T1000 (cell line): Measurements from ENCODE around the gene CLDN4.
"Not testable (repeated sequence)": the region's sequence is repeated elsewhere in the genome, so short reads cannot be mapped to it uniquely, and the experiment has no call there.

ENCODE experiments used
- DNase-seq: peaks from one replicate; lab custom pipeline; 2025; ENCODE audit warnings: mixed read lengths; lab: John Stamatoyannopoulos, UW

The CLDN4 gene

DNA sequence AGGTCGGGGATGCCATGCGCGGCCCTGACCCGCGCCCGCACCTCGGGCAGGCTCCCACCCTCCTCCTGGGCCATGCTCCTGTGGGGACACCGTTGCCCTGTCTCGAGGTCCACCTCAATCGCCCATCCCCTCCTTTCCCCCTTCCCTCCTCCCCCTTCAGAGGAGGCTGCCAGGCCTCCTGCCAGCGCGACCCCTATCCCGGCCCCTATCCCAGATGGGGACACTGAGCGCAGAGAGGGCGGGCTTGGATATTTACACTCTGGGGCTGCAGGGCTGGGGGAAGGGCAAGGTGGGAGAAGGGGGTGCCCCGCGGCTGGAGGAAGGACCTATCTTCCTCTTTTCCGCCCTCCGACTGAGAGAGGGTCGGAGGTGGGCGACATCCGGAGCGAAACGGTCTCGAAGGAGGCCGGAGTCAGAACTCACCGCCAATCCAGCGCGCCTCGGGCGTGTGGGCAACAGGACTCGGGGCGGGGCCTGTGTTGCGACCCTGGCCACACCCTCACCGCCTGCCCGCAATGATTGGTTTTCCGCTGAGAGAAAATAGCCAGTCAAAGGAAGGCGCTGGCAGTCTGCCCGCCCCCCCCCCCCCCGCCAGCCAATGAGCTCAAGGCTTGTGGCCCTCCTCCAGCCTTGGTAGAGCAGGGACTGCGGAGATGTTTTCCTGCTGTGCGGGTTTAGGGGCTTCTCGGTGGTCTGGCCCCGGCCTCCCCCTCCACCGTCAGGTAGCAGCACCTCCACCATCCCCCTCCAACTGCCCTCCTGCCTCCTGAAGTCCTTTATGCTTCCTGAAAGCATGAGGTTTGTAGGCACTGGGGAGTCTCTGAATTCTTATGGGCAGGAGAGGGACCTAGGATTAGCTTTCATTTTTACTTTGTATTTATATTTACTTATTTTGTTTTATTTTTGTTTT is 11.5 kb downstream of the CLDN4 start, which contains the start of gene METTL27:
Gene METTL27 (minus strand): TSS at position 450 of the 910 bp plus-strand sequence. CDS start 376 bp downstream, at position 74.
- DNase-seq: peak; percentile 81

DNA sequence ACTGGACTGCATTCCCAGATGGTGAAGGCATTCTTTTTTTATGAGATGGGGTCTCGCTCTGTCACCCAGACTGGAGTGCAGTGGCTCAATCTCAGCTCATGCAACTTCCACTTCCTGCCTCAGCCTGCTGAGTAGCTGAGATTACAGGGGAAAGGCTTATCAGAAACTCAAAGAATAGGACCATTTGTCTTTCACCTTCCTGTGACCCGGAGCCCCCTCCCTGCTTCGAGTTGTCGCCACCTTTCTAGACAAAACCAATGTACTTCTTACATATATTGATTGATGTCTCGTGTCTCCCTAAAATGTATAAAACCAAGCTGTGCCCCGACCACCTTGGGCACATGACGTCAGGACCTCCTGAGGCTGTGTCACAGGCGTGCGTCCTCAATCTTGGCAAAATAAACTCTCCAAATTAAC is 13.3 kb downstream of the CLDN4 start:
- DNase-seq: no peak

GRCh38 chr7:73844848-73845460 is 14.2 kb downstream of the CLDN4 start:
- no peak for DNase-seq

GRCh38 chr7:73845701-73846195 is 15.0 kb downstream of the CLDN4 start:
- not testable (repeated sequence) for DNase-seq

- DNase-seq: no peak
These were observed 17.3 kb downstream of the CLDN4 start for GRCh38 chr7:73847941-73848723.

- DNase-seq: peak; percentile 64
These were observed 20.0 kb downstream of the CLDN4 start for GRCh38 chr7:73850781-73851207.

- peak; percentile 39 for DNase-seq
These were observed 20.9 kb downstream of the CLDN4 start for GRCh38 chr7:73851410-73852338.

DNA sequence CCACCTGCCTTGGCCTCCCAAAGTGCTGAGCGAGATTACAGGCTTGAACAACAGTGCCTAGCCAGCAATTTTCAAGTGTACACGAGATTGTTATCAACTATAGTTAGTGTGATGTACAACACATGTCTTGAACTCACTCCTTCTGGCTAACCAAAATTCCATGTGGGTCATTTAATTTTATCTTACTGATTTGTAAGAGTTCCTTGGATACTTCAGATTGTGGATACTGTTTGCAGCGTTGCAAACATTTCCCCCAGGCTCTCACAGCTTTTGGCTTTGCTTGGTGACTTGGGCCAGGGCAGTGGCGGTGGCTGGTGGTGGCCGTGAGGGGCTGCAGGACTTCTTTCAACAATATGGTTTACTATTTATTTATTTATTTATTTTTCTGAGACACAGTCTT is 21.7 kb downstream of the CLDN4 start:
- no peak for DNase-seq

- no peak for DNase-seq
These were observed 26.1 kb downstream of the CLDN4 start for GRCh38 chr7:73856941-73857340.

DNA sequence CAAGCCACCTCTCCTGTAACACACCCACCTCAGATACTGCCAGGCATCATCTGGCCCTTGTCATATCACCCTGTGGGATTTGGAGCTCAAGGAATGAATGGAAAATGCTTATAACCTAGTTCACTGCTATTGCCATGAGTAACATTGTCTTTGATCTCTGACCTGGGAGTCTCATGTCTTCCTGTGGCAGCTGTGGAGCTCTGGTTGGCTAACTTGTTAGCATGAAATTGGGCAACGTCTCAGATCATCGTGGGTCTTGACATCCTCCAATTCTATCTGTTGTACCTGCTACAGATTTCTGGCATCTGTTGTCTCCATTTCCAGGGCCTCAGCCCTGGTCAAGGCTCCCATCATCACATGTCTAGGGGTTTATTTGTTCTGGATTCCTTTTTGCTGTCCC is 28.0 kb downstream of the CLDN4 start:
- DNase-seq: no peak

GRCh38 chr7:73860859-73861258 is 30.1 kb downstream of the CLDN4 start, which contains the start of gene TMEM270:
TSS of gene TMEM270 (plus strand) at chr7:73861159. CDS start at chr7:73861195, 36 bp downstream.
- no peak for DNase-seq

- DNase-seq: no peak
These were observed 30.5 kb downstream of the CLDN4 start for GRCh38 chr7:73861305-73861704.

- no peak for DNase-seq
These were observed 34.4 kb downstream of the CLDN4 start for GRCh38 chr7:73864981-73865711.

DNA sequence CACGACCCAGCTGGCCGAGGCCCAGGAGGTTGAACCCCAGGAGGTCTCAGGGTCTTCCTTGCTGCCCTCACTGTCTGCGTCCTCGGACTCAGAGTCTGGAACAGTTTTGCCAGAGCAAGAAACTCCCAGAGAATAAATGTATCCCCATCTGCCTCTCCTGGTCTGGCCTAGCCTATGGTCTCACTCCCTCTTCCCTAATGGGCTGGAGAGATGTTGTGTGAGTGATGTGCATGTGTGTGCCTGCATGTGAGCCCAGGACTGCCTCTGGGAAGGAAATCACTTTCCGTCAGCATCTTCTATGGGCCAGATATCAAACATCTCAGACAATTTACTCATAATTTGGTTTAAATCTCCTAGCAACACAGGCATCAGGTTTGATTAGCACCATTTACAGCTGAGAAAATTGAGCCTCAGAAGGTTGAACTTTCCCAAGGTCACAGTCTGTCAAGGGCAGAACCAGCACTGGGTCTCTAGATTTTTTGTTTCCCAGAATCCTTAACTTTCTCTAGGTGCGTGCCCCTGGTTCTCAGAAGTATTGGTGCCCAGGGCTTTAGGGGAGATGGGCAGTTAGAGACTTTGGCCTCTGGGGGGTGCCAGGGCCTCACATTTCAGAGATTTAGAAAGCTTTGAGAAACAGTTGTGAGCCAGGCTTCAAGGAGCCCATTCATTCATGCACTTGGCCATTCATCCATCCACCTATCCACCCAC is 35.1 kb downstream of the CLDN4 start:
- DNase-seq: no peak

- DNase-seq: no peak
These were observed 35.6 kb downstream of the CLDN4 start for GRCh38 chr7:73866446-73866767.

- DNase-seq: no peak
These were observed 38.4 kb downstream of the CLDN4 start for GRCh38 chr7:73869011-73869798.

DNA sequence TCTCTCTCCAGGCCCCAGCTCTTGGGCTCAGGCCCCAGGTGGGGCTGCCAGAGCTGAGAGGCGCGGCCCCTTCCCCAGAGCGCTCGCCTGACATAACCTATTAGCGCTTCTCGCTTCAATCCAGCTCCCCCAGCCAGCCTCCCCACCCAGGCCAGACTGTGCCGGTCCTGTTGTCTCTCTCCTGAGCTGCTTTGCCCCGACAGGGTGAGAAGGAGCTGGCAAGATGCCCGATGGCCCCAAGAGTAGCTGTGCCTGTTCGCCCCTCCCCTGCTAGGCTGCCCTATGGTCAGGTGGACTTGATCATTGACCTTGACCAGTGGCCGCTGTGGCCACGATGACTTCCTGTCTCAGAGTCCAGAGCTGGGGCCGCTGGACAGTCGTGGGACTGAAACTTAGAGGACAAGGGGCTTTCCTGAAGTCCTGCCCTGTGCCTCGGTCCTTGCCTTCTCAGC is 39.3 kb downstream of the CLDN4 start:
- no peak for DNase-seq

DNA sequence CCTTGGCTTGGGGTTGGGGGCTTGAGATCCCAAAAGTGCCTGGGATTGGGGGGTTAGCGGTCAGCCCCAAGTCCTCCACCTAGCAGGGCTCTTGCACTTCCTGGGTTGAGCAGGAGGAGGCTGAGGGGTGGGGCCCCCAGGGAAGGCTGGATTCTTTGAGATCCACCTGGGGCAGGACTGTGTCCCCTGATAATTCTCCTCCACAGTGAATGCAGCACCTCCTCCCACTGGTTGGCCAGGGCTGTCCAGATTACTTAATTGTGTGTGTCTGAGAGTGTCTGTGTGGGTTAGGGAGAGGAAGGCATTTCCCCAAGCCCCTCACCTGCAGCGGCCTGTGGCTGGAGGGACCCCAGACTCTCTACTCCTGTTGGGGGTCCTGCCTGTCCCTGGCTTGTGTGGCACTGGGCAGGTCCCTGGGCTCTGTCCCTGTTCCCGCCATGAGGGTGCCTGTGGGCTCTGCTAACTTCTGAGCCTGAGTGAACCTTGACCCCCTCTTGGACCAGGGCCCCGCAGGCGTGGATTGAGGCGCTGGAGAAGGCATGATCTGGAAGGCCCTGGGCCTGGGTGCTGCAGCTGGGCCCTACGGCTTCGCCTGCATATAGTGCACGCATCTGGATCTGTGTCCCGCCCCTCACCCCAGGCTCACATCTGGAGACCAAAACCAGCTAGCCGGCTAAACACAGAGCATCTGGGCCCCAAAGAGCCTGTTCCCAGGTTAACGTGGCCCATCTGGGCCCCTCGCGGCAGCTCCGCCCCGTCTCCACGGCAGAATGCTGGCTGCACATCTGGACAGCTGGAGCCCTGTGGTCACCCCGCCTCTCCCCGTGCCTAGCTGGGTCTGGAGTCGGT is 40.6 kb downstream of the CLDN4 start:
- no peak for DNase-seq
